ENCODE data around the gene SDF4. TPM values are rescaled to one million over a fixed set of nuclear protein-coding genes. Genes with fewer than 3 reads are reported as not detected.

Gene SDF4
- total RNA-seq, 1 experiment from 2014 or later = 139 TPM

GRCh38 chr1:1204425-1204920 lies 27.3 kb downstream of the SDF4 start:
- Histone ChIP-seq H3K4me3 (no peak overlapping the region), H3K4me2 (no peak overlapping the region), H3F3A (ENCODE audit: insufficient read depth, low read depth) (peaks cover 7% of the 10 kb centered on the region; the same call in 1 of the 2 replicates), H3K9me3 (ENCODE audit: insufficient read depth, low read depth) (no peaks in the 10 kb centered on the region), H3K36me3 (ENCODE audit: low read depth) (no peaks in the 10 kb centered on the region), H4K20me1 (ENCODE audit: insufficient read depth) (no peaks in the 10 kb centered on the region), H3K4me1 (replicated peaks; ENCODE audit: insufficient read depth) (peaks cover 11% of the 10 kb centered on the region), H3K9me2 (ENCODE audit: insufficient read depth) (no peaks in the 10 kb centered on the region), H3K27ac (no peak overlapping the region), H3K27me3 (ENCODE audit: insufficient read depth, low read depth) (peaks cover 13% of the 10 kb centered on the region; the same call in 1 of the 2 replicates), H2AFZ (no peak overlapping the region), H3K79me2 (ENCODE audit: low read depth) (no peaks in the 10 kb centered on the region)
- BruUV-seq (replicated peaks) = no TSS peak
- POLR2A ChIA-PET (ENCODE audit: unreplicated experiment) = no interaction called here
- TF ChIP-seq CTCF (conservative IDR thresholded peaks at IDR 0.05) (no peak), EZH2 (IDR thresholded peaks at IDR 0.05; ENCODE audit: low read depth) (no peak)
- intact Hi-C loops (cut with micrococcal nuclease; ENCODE audit: unreplicated experiment) = no loop called here
- CTCF ChIA-PET = no interaction called here
- no peak for DNase-seq

- peaks cover 13% of the 10 kb centered on the region; the same call in 1 of the 2 replicates for H3K27me3 ChIP-seq (ENCODE audit: insufficient read depth, low read depth)
- H3K9me2 ChIP-seq (ENCODE audit: insufficient read depth) = no peaks in the 10 kb centered on the region
- H3K79me2 ChIP-seq (ENCODE audit: low read depth) = no peaks in the 10 kb centered on the region
- no peaks in the 10 kb centered on the region for H4K20me1 ChIP-seq (ENCODE audit: insufficient read depth)
- no peak for DNase-seq
- H3K4me2 ChIP-seq = no peak overlapping the region
- no peak overlapping the region for H3K4me3 ChIP-seq
- no TSS peak for BruUV-seq (replicated peaks)
- H3K36me3 ChIP-seq (ENCODE audit: low read depth) = no peaks in the 10 kb centered on the region
- H3F3A ChIP-seq (ENCODE audit: insufficient read depth, low read depth) = peaks cover 7% of the 10 kb centered on the region; the same call in 1 of the 2 replicates
- POLR2A ChIA-PET (ENCODE audit: unreplicated experiment) = no interaction called here
- H3K27ac ChIP-seq = no peak overlapping the region
- TF ChIP-seq CTCF (conservative IDR thresholded peaks at IDR 0.05) (no peak), EZH2 (IDR thresholded peaks at IDR 0.05; ENCODE audit: low read depth) (no peak)
- H2AFZ ChIP-seq = no peak overlapping the region
- peaks cover 10% of the 10 kb centered on the region for H3K4me1 ChIP-seq (replicated peaks; ENCODE audit: insufficient read depth)
- CTCF ChIA-PET = no interaction called here
- intact Hi-C loops (cut with micrococcal nuclease; ENCODE audit: unreplicated experiment) = no loop called here
- no peaks in the 10 kb centered on the region for H3K9me3 ChIP-seq (ENCODE audit: insufficient read depth, low read depth)
Measured at GRCh38 chr1:1203561-1204424, 28.0 kb downstream of the SDF4 start.

GRCh38 chr1:1202831-1203560 lies 28.8 kb downstream of the SDF4 start:
- Histone ChIP-seq H3K4me3 (no peak overlapping the region), H3K4me2 (no peak overlapping the region)

More at GRCh38 chr1:1202831-1203560, 28.8 kb downstream of the SDF4 start:
- TF ChIP-seq CTCF (conservative IDR thresholded peaks at IDR 0.05) (no peak), EZH2 (IDR thresholded peaks at IDR 0.05; ENCODE audit: low read depth) (no peak)
- Histone ChIP-seq H4K20me1 (ENCODE audit: insufficient read depth) (no peaks in the 10 kb centered on the region), H3K9me3 (ENCODE audit: insufficient read depth, low read depth) (no peaks in the 10 kb centered on the region), H3K36me3 (ENCODE audit: low read depth) (no peaks in the 10 kb centered on the region), H3K79me2 (ENCODE audit: low read depth) (no peaks in the 10 kb centered on the region), H3K4me1 (replicated peaks; ENCODE audit: insufficient read depth) (0 out of 2 replicates have a peak, but pooled peaks cover 3% of the 10 kb centered on the region), H3K27me3 (ENCODE audit: insufficient read depth, low read depth) (peaks cover 13% of the 10 kb centered on the region; the same call in 1 of the 2 replicates), H3F3A (ENCODE audit: insufficient read depth, low read depth) (peaks cover 7% of the 10 kb centered on the region; the same call in 1 of the 2 replicates), H3K9me2 (ENCODE audit: insufficient read depth) (no peaks in the 10 kb centered on the region), H2AFZ (no peak overlapping the region), H3K27ac (no peak overlapping the region)
- intact Hi-C loops (cut with micrococcal nuclease; ENCODE audit: unreplicated experiment) = no loop called here
- BruUV-seq (replicated peaks) = no TSS peak
- no peak for DNase-seq
- ChIA-PET POLR2A (ENCODE audit: unreplicated experiment) (no interaction called here), CTCF (no interaction called here)
